Stimulated activated CD4-positive, alpha-beta T cell treated with anti-CD3 and anti-CD28 coated beads, TNF-alpha, amount 100 ng/mL, for 1 hour (primary cell): ENCODE measurements around the gene CDH19.

Experiments
- DNase-seq, 3 donors: peaks; one replicate each; pipeline ENCODE4 v3.0.0-alpha.2; 2020; ENCODE audit warnings: low read depth in 3 of 3, low spot score in 1 of 3

The CDH19 gene

DNA sequence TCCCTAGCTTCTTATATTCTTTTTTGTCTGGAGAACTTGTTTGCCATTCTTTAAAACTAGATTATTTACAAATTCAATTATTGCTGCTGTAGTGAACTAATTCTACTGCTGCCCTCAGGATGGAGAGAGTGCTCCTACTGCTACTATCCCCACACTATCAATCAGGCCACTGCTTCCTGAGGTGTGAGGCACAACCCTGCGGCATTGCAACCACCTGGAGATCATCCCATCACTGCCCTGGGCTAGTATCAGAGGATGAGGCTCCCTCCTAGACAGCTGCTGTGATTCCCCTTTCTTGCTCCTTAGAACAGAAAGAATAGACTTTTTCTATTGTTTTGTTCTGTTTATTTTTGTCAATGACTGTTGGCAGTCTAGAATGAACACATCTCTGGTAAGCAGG, 146.6 kb downstream of the CDH19 start:
- DNase-seq: no peak
